AG09319 (cell line): ENCODE measurements around the gene MIOS.

Experiments
- DNase-seq: peaks from one replicate; pipeline ENCODE4 v3.0.0-alpha.2; 2010; ENCODE audit warnings: low read depth; ENCODE audit errors: extremely low read depth
- CTCF ChIP-seq: IDR thresholded peaks from 2 replicates; pipeline ENCODE4 v1.5.1; 2011; ENCODE audit warnings: low read depth, mild to moderate bottlenecking, inconsistent platforms, low read length, moderate library complexity

Gene MIOS

DNA sequence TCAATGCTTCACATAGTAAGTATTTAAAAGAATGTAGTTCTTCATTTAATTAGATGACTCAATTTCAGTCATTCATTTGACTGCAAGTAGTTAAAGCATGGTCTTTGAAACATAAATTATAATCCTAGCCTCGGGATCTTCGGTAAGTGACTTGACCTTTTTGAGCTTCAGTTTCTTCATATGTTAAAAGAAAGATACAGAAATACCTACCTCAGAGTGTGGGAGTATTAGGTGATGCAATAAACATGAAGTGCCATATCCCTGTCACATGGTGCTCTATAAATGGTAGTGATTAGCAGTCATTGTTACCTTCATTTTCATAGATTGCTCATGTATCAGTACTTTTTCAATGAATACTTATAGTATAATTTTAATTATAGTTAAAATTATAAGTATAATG lies 42.6 kb downstream of the MIOS start:
- no peak for TF ChIP-seq CTCF
- no peak for DNase-seq

GRCh38 chr7:7612519-7612918 lies 45.8 kb downstream of the MIOS start:
- TF ChIP-seq CTCF: no peak
- DNase-seq: no peak

- no peak for TF ChIP-seq CTCF
- no peak for DNase-seq
Measured at GRCh38 chr7:7613210-7613609, 46.5 kb downstream of the MIOS start.

GRCh38 chr7:7614018-7614741 lies 47.5 kb downstream of the MIOS start:
- no peak for DNase-seq
- no peak for TF ChIP-seq CTCF

DNA sequence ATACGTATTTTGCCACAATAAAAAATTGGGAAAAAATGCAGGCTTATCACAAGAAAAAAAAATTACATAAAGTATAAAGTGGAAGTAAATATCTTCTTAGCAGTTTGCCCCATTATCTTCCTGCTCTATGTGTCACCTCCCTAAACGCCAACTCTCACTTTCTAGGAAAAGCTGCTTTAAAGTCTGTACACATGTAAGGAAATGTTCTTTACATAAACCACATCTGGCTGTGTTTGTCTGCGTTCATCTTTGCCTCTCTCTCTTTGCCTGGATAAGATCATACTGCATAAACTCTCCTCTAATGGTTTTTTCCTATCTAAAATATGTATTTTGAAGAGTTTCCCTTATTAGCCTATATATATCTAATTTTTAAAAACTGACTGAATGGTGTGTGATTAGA lies 50.9 kb downstream of the MIOS start:
- no peak for TF ChIP-seq CTCF
- no peak for DNase-seq

- TF ChIP-seq CTCF: no peak
- DNase-seq: no peak
Measured at GRCh38 chr7:7618410-7618809, 51.7 kb downstream of the MIOS start.

GRCh38 chr7:7620236-7620635 lies 53.6 kb downstream of the MIOS start:
- DNase-seq: no peak
- TF ChIP-seq CTCF: no peak
